Smooth muscle cell (in vitro differentiated cells): Measurements from ENCODE around the gene AGMAT. TPM values are rescaled to one million over a fixed set of nuclear protein-coding genes. Genes with fewer than 3 reads are reported as not detected.
"Not testable (repeated sequence)": the region's sequence is repeated elsewhere in the genome, so short reads cannot be mapped to it uniquely, and the experiment has no call there.

Source experiments
- DNase-seq: peaks from one replicate; lab custom pipeline; 2025; ENCODE audit not compliant: unreplicated experiment; lab: John Stamatoyannopoulos, UW
- H2AFZ ChIP-seq: fragments of 200-600 bp; sonication (generic); 2 replicates; pipeline ENCODE4 v1.6.0; 2016; ENCODE audit warnings: antibody characterized with exemption, low read depth, mild to moderate bottlenecking
- H3F3A ChIP-seq: fragments of 200-600 bp; sonication (generic); 2 replicates; pipeline ENCODE4 v1.6.0; 2017; ENCODE audit warnings: antibody characterized with exemption, low read depth
- H3K27ac ChIP-seq: fragments of 200-600 bp; sonication (generic); 2 replicates; pipeline ENCODE4 v1.5.1; 2016; ENCODE audit warnings: low read depth, mild to moderate bottlenecking
- H3K27me3 ChIP-seq: fragments of 200-600 bp; sonication (generic); 2 replicates; pipeline ENCODE4 v1.6.1; 2016; ENCODE audit warnings: low read depth, mild to moderate bottlenecking
- H3K36me3 ChIP-seq: fragments of 200-600 bp; sonication (generic); 2 replicates; pipeline ENCODE4 v1.5.1; 2016; ENCODE audit warnings: low read depth
- H3K4me1 ChIP-seq: fragments of 200-600 bp; sonication (generic); 2 replicates; pipeline ENCODE4 v1.5.1; 2016; ENCODE audit warnings: low read depth
- H3K4me2 ChIP-seq: fragments of 200-600 bp; sonication (generic); 2 replicates; pipeline ENCODE4 v1.6.0; 2016; ENCODE audit warnings: mild to moderate bottlenecking
- H3K4me3 ChIP-seq: fragments of 200-600 bp; sonication (generic); 2 replicates; pipeline ENCODE4 v1.5.1; 2016; ENCODE audit warnings: mild to moderate bottlenecking
- H3K79me2 ChIP-seq: fragments of 200-600 bp; sonication (generic); 2 replicates; pipeline ENCODE4 v1.6.0; 2016; ENCODE audit warnings: low read depth, mild to moderate bottlenecking
- H3K9ac ChIP-seq: fragments of 200-600 bp; sonication (generic); 2 replicates; pipeline ENCODE4 v1.6.0; 2016; ENCODE audit warnings: low read depth
- H3K9me3 ChIP-seq: fragments of 200-600 bp; sonication (generic); replicated peaks from 2 replicates; pipeline ENCODE4 v1.5.1; 2016; ENCODE audit warnings: low read depth
- H4K20me1 ChIP-seq: fragments of 200-600 bp; sonication (generic); 2 replicates; pipeline ENCODE4 v1.6.0; 2016; ENCODE audit warnings: low read depth
- CTCF ChIP-seq: fragments of 200-600 bp; sonication (generic); IDR thresholded peaks from 2 replicates; pipeline ENCODE4 v1.5.1; 2017; ENCODE audit warnings: borderline replicate concordance, mild to moderate bottlenecking, antibody characterized with exemption; ENCODE audit not compliant: insufficient read depth, poor library complexity, severe bottlenecking
- WGBS: methylation state at CpG from one replicate; pipeline ENCODE4 v1.1.7; 2016; ENCODE audit warnings: low lambda C conversion rate; 5-methylcytosine and 5-hydroxymethylcytosine counted together
- polyA plus RNA-seq: library from polyadenylated mRNA; unstranded; fragments of >200 nt; fragmentation: Nextera tagmentation; extraction: Ambion mirVana; gene quantifications from 2 replicates; pipeline ENCODE4 v1.2.1, GENCODE V29; 2016
- total RNA-seq: library from RNA; depleted of rRNA; stranded (reverse); fragments of >200 nt; gene quantifications from 2 replicates; pipeline ENCODE4 v1.2.3, GENCODE V29; 2014

AGMAT gene
- total and polyA plus RNA-seq, 2 experiments from 2014 or later: 0.04 to 0.56 TPM

- Histone ChIP-seq H3K4me1 (no peaks in the 10 kb centered on the region), H4K20me1 (no peaks in the 10 kb centered on the region), H3F3A (no peaks in the 10 kb centered on the region), H3K4me3 (no peak overlapping the region), H3K27me3 (no peaks in the 10 kb centered on the region), H3K4me2 (no peak overlapping the region), H2AFZ (no peak overlapping the region), H3K9me3 (no peaks in the 10 kb centered on the region), H3K36me3 (no peaks in the 10 kb centered on the region), H3K27ac (no peak overlapping the region), H3K9ac (no peak overlapping the region), H3K79me2 (no peaks in the 10 kb centered on the region)
- WGBS: 86% methylated on average over 4 of the region's 4 CpGs
- TF ChIP-seq CTCF: no peak
- no peak for DNase-seq
These were observed 25.3 kb upstream of the AGMAT start for GRCh38 chr1:15610167-15610566.

- H3K27me3 ChIP-seq: no peaks in the 10 kb centered on the region
- H3K4me2 ChIP-seq: no peak overlapping the region
- DNase-seq: no peak
- H3F3A ChIP-seq: no peaks in the 10 kb centered on the region
- 88% methylated on average over 7 of the region's 7 CpGs for WGBS
- H3K27ac ChIP-seq: no peak overlapping the region
- no peaks in the 10 kb centered on the region for H4K20me1 ChIP-seq
- no peak overlapping the region for H2AFZ ChIP-seq
- TF ChIP-seq CTCF: no peak
- H3K36me3 ChIP-seq: no peaks in the 10 kb centered on the region
- no peak overlapping the region for H3K9ac ChIP-seq
- no peaks in the 10 kb centered on the region for H3K4me1 ChIP-seq
- no peaks in the 10 kb centered on the region for H3K79me2 ChIP-seq
- H3K9me3 ChIP-seq: no peaks in the 10 kb centered on the region
- no peak overlapping the region for H3K4me3 ChIP-seq
These were observed 24.8 kb upstream of the AGMAT start for GRCh38 chr1:15609631-15610030.

DNA sequence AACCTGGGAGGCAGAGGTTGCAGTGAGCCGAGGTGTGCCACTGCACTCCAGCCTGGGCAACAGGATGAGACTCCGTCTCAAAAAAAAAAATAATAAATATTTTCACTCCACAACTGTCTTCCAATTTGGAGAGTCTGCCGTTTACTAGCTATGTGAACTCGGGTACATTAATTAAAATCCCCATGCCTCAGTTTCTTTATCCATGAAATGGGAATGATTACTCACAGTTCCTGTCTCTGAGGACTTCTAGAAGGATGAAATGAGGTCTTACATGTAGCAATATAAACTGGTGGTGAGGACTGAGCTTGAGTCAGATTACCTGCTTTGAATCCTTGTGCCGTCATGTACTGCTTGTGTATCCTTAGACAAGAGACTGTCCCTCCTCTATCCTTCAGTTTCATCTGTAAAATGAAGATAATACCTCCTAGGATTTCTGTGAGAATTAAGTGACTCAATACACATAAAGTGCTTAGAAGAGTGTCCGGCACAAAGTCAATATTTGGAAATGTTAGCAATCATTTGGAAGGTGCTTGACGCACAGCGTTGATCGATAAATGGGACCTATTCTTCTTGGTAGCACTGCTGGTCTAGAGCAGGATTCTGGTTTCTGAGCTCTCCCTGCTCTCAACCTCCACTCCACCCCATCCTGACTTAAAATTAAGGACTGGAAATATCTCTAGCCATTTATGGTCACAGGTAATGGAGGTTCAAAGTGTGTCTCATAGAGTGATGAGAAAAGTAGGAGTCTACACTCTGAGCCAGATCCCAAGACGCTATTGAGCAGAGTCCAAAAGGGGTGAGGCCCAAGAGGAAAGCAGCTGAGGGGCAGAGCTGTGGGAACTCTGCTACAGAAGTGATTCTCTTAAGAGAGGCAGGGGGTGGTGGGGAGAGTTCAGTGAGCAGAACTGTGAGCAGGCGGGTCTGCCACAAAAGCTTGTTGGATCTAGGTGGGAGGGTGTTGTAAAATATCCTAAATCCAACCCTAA is 20.8 kb upstream of the AGMAT start:
- H3K9me3 ChIP-seq: no peaks in the 10 kb centered on the region
- no peak overlapping the region for H3K9ac ChIP-seq
- no peak for TF ChIP-seq CTCF
- H3K4me2 ChIP-seq: no peak overlapping the region
- WGBS: 90% methylated on average over 11 of the region's 11 CpGs
- H2AFZ ChIP-seq: no peak overlapping the region
- no peak overlapping the region for H3K4me3 ChIP-seq
- no peak overlapping the region for H3K27ac ChIP-seq
- H3F3A ChIP-seq: no peaks in the 10 kb centered on the region
- H3K27me3 ChIP-seq: no peaks in the 10 kb centered on the region
- no peaks in the 10 kb centered on the region for H4K20me1 ChIP-seq
- H3K79me2 ChIP-seq: no peaks in the 10 kb centered on the region
- no peak for DNase-seq
- no peaks in the 10 kb centered on the region for H3K36me3 ChIP-seq
- H3K4me1 ChIP-seq: peaks cover 4% of the 10 kb centered on the region

GRCh38 chr1:15604400-15604799 is 19.5 kb upstream of the AGMAT start:
- not testable (repeated sequence) for H3K27me3 ChIP-seq, H3K9me3 ChIP-seq, H3K4me1 ChIP-seq, H3K4me2 ChIP-seq, H3F3A ChIP-seq, H2AFZ ChIP-seq, H4K20me1 ChIP-seq, DNase-seq, H3K79me2 ChIP-seq, H3K27ac ChIP-seq, H3K36me3 ChIP-seq, H3K9ac ChIP-seq, H3K4me3 ChIP-seq
- WGBS: 96% methylated on average over 15 of the region's 21 CpGs

- not testable (repeated sequence) for DNase-seq, H3F3A ChIP-seq, H3K79me2 ChIP-seq, H3K27me3 ChIP-seq, H3K9ac ChIP-seq, H3K9me3 ChIP-seq, H3K36me3 ChIP-seq, H3K4me1 ChIP-seq, H4K20me1 ChIP-seq, H2AFZ ChIP-seq
- H3K4me2 ChIP-seq: peak overlapping the region; percentile 98
- H3K27ac ChIP-seq: peak overlapping the region; percentile 69
- WGBS: 91% methylated on average over 13 of the region's 13 CpGs
- peak overlapping the region; percentile 84 for H3K4me3 ChIP-seq
These were observed 19.1 kb upstream of the AGMAT start for GRCh38 chr1:15603966-15604282.
